HG03159 (cell line): Measurements from ENCODE around the gene HOXC5.

Experiments used
- ATAC-seq: cut with Tn5 transposase; IDR thresholded peaks from one replicate; pipeline ENCODE4 v1.9.1; 2021; ENCODE audit warnings: mild to moderate bottlenecking, moderate library complexity; ENCODE audit not compliant: unreplicated experiment

The HOXC5 gene

DNA sequence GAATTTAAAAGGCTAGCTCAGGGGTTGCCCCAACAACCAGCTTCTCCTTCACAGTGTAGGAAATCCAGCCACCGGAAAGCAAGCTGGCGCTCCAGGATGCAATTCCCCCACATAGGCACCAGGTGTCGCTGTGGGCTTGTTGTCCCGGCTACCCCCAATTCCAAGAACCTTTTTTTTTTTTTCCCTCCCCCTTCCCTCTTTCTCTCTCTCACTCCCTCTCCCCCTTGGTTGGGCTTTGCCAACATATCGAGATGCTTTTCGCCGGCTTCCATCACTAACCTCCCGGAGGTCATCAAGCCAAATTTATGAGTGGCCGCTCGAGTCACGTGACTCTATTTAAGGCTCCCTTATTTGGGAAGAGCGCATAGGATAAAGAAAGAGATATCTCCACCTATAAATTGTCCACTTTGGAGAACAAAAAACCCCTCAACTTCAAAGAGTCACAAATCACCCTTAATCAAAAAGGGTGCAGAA, at the start of gene HOXC5:
TSS of gene HOXC5 (plus strand) at position 424 of the 474 bp plus-strand sequence. CDS start 73 bp downstream, outside the sequence.
- ATAC-seq = no peak

DNA sequence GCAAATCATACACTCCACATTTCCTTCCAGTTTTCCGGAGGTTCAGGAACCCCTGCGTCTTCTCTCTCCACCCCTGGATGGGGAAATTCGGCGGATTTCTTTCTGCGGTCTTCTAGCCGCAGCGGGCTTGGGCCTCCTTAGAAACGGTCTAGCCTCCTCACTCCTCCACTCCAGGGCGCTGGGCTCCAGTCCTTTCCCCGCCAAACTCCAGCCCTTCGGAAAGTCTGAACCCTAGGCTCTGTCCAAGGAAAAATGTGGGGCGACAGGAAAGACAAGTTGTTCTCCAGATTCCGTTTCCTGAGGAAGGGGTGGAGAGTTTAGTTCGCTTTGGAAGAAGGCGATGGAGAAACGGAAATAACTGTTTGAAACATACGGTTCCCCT, 49.3 kb upstream of the HOXC5 start:
- ATAC-seq = no peak

DNA sequence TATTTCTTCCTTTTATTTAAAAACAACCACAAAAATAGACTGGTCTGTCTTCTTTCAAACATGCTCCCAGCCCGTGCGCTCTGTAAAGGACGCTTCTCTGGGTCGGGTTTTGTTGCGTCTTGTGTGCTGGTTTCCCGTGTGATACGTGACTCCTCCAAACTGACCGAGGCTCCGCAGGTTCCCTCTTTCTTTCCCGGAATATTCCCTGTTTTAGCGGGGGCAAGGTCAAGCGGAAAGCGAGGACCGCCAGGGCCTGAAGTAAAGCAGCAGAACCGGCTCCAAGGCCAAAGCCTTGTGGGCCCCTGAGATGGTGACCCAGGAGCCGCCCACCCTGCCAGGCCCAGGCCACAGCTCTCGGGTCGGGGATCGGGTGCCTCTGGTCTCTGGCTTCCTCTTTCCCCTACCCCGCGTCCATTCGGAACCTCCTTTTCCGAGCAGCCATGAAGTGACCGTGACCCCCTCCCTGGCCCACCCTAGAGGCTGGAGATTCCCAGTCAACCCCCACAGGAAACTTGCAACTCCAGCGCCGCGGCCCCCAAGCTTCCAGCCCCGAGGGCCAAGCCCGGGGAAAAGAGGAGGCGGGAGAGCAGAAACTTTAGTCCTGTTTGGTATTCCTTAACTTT, 48.8 kb upstream of the HOXC5 start:
- ATAC-seq = no peak

DNA sequence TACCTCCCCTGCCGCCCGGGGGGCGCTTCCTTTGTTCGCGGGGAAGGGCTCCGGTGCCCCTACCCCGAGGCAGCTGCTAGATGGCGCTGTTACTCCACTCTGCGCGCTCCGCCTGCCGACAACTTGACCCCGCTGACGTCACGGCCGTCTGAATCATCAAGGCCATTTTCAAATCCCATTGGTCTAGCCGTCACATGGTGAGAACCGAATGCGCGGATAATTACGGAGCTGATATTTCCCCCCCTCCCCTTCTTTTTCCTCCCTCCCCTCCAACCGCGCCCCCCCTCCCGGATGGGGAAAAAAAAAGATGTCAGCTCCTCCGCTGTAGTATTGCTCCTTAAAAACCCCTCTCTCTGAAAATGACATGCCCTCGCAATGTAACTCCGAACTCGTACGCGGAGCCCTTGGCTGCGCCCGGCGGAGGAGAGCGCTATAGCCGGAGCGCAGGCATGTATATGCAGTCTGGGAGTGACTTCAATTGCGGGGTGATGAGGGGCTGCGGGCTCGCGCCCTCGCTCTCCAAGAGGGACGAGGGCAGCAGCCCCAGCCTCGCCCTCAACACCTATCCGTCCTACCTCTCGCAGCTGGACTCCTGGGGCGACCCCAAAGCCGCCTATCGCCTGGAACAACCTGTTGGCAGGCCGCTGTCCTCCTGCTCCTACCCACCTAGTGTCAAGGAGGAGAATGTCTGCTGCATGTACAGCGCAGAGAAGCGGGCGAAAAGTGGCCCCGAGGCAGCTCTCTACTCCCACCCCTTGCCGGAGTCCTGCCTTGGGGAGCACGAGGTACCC, 47.8 kb upstream of the HOXC5 start, which contains the start of gene HOXC10:
TSS of gene HOXC10 (plus strand) at position 246 of the 791 bp plus-strand sequence. CDS start at position 360, 114 bp downstream.
- no peak for ATAC-seq

DNA sequence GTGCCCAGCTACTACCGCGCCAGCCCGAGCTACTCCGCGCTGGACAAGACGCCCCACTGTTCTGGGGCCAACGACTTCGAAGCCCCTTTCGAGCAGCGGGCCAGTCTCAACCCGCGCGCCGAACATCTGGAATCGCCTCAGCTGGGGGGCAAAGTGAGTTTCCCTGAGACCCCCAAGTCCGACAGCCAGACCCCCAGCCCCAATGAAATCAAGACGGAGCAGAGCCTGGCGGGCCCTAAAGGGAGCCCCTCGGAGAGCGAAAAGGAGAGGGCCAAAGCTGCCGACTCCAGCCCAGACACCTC, 47.2 kb upstream of the HOXC5 start:
- no peak for ATAC-seq

DNA sequence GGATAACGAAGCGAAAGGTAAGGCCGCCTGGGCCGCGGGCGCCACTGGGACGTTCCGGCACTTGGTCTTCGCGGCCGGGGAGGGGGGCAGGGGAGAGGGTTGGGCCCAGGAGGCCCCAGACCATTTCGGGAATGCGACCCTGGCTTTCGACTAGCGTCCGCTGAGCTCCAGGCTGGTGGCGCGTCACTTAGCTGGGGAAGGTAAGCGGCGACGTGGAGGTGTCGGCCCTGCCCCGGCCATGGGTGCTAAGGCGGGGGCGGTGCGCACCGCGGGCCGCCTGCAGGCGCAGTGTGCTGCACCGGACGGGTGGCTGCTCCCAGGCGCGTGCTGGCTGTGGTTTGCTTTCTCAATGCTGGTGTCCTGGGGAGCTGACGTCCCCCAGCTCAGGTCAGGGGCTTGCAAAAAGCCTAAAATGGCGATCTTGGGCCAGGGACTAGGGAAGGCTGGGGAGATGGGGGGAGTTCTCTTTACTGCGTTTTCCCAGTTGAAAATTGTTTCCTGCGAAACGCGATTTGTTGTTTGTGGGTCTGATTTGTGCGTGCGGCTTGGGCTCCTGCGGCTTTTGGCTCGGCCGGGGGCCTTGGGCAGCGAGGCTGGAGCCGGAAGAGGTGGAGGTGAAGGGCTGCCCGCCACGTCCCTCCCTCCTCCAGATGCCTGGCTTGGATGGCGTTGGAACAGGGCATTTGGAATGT, 46.7 kb upstream of the HOXC5 start:
- ATAC-seq = no peak

DNA sequence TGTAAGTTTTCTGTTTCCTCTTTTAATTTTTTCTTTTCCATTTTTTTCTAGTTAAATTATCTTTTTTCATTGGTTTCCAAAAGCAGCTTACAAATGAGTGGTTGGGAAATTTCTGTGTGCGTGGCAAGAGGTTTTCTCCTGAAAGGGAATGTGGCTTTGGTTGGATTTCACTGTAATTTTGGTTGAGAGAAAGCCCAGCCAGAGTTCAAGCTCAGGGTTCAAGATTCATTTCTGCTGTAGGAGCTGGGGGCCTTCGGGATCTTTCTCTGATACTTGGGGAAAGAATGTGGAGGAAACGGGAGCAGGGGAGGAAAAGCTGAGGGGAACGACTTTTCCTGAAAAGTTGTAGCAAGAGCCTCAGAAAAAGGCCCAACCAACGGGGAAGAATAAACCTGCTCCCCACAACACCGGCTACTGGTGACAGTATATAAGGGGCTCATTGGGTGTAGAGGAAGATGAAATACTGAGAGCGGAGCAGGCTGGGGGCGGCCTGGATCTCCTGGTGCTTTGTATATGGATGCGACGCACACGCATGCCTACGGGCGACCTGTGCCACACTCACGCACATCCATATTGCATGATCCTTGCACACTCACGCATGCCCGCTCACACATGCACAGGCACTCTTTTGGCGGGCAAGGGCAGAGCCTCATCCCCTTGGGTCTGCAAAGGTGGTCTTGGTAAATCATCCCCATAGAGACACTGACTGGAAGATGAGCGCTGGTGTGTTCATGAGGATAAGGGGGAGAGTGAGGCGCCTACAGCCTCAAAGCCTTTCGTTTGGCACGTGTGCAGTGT, 46.0 kb upstream of the HOXC5 start:
- no peak for ATAC-seq

DNA sequence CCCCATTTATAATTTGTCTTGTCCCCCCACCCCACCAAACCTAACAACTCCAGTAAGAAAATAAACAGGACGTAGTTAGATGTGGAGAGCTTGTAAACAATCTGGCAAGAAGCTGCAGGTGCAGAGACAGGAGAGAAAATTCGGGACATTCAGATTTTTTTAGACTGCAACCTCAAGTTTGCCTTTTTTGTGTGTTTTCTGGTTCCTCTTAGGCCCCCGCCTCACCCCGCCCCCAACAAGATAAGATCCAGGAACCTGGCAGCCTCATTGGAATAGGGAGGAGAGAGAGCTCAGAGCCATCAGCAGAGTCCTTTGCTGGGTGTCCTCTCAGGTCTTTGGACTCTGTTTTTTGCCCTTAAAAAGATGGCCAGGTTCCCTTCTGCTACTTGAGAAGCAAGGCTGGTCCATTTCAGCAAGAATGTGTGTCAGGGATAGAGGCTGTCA, 45.0 kb upstream of the HOXC5 start:
- ATAC-seq = no peak

DNA sequence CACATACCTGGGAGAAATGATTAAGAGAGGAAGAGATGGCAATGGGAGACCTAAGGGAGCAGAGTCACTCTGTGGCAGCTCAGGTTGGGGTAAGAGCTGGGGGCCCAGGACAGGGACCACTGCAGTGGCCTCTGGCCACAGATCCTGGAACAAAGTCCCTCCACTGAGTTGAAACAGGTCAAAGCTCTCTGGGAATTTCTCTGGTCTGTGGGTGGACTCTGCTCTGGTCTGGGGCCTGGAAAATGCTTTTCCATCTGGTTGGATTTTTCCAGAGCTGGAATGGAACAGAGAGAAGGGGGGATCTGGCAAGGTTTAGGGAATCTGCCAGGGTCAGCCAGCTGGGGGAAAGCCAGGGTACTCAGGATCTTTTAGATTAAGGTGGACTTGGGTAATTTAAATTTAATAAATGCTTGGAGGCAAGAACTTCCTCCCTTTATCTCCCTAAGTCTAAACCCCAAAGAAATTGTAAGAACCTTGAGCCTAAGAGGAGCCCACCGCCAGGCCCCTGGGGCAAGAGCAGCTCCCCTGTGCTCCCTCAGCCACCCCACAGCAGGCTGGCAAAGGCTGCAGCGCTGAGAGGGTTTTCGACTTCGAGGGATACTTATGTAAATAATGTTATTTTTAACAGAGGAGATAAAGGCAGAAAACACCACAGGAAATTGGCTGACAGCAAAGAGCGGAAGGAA, 44.2 kb upstream of the HOXC5 start:
- no peak for ATAC-seq

DNA sequence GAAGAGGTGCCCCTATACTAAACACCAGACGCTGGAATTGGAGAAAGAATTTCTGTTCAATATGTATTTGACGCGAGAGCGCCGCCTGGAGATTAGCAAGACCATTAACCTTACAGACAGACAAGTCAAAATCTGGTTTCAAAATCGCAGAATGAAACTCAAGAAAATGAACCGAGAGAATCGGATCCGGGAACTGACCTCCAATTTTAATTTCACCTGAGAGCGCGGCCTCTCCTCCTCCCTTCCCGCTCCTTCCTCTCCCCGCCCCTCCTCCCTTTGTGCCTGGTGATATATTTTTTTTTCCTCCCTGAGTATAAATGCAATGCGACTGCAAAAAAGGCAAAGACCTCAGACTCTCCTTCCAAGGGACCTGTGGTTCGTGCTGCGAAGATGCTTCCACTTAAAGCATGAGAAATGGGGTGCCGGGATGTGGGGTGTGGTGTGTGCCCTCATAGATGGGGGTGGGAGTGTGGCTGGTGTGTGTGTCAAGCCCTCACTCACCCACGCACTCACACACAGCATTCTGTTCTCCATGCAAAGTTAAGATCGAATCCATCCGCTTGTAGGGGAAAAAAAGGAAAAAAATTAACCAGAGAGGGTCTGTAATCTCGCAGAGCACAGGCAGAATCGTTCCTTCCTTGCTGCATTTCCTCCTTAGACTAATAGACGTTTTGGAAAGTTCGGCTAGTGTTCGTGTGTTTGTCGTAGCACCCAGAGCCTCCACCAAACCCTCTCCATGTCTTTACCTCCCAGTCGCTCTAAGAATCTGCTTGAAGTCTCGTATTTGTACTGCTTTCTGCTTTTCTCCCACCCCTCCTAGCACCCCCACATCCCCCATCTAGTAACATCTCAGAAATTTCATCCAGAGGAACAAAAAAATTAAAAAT, 43.4 kb upstream of the HOXC5 start:
- ATAC-seq = no peak

DNA sequence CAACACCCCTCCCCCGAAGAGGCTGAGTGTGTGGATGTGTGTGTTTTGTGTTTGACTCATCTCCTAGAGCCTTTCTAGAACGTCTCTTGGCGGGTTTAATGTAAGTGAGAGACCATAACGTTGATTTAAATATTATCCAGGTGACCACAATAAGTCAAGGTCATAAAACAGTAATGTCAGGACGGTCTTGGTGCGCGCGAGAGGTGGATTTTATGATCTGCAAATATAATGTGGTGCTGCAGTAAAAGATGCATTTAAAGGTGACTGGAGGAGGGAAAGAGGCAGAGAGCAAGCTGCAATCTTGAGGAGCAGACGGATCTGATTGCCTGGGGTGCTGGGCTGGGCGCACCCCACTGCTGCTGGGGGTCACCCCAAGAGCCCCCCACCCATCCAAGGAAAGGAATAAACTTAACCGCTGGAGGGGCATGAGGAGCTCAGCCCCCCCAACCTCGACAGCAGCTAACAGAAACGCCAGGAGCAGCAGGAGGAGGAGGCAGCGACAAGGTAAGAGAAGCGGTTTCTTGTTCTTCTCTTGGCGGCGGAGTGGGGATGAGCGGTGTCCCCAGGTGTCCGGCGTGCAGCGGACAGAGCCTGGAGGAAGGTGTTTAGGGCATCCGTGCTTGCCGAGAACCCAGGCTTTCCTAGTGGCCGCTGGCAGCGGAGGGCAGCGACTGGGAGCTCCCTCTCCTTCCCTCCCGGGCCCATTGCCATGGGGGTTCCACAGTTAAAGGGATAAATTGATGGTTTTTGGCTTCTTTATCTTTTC, 42.4 kb upstream of the HOXC5 start:
- ATAC-seq = no peak

DNA sequence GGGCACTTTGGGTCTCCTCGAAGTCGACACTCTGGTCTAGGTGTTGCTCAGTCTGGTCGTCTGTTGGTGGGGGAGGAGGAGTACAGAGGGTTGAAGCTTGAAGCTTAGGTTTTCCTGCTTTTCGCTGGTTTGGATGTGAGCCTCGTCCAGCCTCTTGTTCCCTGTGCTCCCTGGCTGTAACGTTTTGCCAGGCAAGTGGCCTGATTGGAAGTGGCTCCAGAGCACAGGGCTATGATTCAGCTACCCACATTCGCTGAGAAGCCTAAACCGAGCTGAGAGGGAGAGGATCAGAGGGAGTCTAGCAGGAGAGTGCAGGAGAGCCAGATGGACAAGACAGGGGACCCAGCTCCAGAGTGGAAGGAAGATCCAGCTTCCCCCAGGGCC, 41.8 kb upstream of the HOXC5 start:
- no peak for ATAC-seq

DNA sequence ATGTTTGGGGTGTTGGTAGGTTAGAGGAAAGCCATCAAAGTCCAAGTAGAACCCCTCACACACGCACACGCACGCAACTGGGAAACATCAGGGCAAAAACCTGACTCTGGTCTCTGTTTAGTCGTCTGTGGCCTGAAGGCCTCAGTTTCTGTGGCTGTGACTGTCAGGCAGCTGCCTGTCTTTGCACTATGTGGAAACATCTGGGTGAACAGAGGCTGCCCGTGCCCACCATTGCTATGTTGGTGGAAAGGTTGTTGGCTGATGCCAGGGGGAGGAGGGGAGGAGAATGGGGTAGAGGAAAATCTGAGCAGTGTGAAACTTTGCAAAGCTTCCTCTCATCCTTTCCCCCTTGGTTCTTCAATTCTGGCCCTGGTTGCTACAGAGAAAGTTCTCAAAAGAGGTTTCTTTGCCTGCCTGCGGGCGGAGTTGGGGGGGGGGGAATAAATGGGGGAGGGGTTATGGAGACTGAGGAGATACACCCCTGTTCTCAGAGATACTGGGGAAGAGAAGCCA, 40.4 kb upstream of the HOXC5 start:
- no peak for ATAC-seq

DNA sequence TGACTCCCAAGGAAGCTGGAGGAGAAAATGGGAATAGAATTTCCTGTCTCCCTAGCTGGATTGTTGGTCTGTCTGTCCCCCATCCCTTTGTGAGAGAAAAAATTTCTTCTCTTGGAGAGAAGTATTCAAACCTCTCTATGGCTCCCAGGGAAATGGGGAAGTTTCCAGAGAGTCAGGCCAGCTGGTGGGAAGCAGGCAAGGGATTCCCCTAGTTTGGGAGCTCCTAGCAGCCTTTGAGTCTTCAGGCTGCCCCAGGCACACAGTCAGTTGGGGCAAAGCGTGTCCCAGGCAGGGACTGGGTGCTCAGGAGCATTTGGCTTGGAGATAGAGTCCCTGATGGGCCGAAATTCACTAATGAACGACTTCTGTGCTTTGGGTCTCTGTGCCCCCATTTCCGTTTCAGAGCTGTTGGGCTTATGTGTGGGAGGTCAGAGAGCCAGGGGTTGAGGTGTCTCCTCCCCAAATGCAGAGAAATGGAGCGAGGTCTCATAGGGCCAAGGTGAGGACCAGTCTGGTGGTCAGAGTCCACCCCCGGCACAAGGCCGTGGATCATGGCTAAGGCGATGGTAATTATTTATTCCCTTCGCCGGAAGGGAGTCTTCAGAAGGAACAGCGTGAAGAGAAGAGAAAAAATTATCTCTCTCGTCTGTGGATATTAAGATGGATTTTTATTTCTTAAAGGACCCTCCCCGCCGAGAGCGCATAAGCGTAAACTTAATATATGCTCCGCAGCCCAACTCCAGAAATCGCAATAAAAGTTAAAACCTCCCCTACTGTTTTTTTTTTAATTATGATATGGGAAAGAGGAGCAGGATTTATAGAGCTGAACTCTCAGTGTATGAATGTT, 39.5 kb upstream of the HOXC5 start:
- no peak for ATAC-seq

DNA sequence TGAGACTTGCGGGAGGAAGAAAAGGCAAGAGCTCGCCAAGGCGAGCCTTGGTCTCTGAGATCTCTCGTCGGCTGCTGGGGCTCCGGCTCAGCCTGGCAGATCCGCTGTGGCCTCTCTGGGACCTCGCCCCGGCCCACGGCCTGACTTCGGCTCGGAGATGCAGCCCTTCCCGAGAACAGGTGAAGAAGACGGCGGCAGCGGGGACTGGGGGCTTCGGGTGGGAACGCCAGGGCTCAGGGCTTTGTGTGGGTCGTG, 38.9 kb upstream of the HOXC5 start:
- ATAC-seq = no peak

DNA sequence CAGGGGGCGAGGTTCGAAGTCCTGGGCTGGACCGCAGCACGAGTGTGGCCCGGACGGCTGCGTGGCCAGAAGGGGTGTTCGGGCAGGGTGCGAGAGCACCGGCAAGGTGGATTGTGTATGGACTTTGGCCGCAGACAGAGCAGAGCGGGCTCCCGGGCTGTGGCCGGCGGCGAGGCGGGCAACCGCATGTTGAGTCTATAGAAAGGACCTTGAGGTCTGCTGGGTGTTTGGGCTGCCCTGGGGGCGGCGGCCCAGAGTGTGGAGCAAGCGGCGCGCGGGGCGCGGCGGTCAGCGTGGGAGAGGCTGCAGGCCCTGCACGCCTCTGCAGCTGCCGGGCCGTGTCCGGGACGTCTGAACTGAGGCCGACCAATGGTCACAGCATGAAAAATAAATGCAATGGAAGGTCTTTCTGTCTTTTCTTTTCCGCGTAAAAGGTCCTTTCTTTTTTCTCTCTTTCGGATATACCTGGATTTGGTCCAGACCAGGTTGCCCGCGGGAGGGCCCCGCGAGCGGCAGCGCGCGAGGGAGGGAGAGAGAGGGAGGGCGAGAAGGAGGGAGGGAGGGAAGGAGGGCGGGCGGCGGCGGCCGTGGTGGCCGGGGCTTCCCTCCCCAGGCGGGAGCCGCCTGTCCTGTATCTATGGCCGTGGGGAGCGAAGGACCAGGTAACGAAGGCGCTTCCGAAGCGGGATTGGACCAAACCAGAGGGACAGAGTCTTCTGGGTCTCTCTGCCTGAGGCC, 38.4 kb upstream of the HOXC5 start:
- no peak for ATAC-seq

DNA sequence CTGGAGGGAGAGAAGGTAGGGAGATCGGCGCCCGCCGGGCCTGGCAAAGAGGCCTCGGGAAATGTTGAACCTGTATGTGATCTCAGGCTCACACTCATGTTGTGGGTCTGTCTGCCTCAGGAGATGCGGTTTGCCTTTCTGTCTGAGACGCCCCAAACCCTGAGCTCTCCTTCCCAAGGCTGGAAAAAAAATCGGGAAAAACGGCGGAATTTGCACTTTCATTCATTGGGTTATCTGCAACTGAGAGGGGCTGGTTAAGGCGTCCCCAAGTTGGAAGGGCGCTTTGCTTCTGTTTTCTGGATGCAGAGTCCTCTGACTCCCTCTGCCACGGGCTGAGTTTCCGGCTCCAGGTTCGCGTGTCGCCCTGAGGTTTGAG, 37.9 kb upstream of the HOXC5 start:
- ATAC-seq = no peak
